Activated CD4-positive, CD25-positive, alpha-beta regulatory T cell treated with anti-CD3 and anti-CD28 coated beads, Interleukin-2, amount 50 U/mL, for 72 hours (primary cell): ENCODE measurements around the gene TOMM70.

Source experiments
- DNase-seq: peaks from one replicate; pipeline ENCODE4 v3.0.0; 2021

The TOMM70 gene

DNA sequence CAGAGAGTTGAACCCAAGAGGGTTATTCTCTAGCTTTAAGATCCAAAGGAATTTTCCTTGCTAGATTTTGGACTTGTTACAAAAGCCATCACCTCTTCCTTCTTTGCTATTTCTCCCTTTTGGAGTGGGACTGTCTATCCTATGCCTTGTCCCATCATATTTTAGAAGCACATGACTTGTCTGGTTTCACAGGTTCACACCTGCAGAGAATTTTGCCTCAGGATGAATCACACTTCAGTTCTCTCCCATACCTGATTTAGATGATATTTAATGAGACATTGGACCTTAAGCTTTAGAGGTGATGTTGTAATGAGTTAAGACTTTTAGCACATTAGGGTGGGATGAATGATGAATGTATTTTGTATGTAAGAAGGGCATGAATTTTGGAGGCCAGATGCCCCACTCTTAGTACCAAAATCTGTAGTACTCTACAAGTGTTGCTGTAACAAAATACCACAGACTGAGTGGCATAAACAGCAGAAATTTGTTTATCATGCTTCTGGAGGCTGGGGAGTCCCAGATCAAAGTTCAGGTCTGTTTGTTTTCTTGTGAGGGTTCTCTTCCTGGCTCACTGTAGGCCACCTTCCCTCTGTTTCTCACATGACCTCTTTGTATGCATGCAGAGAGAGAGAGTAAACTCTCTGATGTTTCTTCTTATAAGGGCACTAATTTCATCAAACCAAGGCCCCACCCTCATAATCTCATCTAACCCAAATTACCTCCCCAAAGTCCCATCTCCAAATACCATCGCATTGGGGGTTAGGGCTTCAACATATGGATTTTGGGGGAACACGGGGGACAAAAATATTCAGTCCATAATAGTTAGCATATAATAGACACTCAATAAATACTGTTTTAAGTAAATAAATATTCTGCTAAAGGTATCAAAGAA lies 10.4 kb upstream of the TOMM70 start:
- no peak for DNase-seq

DNA sequence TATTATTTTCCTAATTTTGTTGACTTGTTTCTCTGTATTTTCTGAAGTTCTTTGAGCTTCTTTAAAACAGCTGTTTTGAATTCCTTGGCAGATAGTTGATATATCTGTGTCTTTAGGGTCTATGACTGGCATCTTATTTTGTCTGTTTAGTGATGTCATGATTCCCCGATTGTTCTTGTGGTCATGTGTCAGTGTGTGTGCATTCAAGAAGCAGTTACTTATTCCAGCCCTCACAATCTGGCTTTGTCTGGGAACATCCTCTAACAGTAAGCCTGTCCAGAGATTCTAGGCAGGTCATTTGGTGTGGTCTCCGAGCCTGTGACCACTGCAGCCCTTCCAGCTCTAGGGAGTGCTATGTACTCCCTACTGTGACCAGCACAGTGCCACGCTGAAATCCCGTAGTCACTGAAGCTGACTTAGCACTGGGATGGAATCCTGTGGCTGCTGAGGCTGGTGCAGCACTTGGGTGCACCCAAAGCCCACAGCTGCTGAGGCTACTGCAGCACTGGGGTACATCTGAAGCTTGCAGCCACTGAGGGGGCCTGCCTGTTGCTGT lies 7.2 kb upstream of the TOMM70 start:
- no peak for DNase-seq

DNA sequence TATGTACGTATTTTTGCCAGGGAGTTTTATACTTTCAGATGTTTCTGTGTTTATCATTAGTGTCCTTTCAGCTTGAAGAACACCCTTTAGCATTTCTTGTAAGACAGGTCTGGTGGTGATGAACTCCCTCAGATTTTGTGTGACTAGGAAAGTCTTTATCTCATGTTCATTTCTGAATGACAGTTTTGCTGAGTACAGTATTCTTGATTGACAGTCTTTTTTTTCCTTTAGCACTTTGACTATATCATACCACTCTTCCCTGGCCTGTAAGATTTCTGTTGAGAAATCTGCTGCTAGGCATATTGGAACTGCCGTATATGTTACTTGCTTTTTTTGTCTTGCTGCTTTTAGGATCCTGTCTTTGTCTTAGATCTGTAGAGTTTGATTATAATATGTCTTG lies 6.3 kb upstream of the TOMM70 start:
- no peak for DNase-seq

DNA sequence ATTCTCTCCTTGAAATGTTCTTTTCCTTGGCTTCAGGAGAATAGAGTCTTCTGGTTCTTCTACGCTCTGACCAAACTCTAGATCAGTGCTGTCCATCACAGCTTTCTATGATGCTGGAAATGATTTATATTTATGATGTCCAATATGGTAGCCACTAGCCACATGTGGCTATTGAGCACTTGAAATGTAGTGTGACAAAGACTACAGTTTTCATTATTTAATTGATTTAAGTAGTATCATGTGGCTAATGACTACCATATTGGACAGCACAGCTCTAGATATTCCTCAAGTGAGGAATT lies 3.3 kb upstream of the TOMM70 start:
- no peak for DNase-seq

DNA sequence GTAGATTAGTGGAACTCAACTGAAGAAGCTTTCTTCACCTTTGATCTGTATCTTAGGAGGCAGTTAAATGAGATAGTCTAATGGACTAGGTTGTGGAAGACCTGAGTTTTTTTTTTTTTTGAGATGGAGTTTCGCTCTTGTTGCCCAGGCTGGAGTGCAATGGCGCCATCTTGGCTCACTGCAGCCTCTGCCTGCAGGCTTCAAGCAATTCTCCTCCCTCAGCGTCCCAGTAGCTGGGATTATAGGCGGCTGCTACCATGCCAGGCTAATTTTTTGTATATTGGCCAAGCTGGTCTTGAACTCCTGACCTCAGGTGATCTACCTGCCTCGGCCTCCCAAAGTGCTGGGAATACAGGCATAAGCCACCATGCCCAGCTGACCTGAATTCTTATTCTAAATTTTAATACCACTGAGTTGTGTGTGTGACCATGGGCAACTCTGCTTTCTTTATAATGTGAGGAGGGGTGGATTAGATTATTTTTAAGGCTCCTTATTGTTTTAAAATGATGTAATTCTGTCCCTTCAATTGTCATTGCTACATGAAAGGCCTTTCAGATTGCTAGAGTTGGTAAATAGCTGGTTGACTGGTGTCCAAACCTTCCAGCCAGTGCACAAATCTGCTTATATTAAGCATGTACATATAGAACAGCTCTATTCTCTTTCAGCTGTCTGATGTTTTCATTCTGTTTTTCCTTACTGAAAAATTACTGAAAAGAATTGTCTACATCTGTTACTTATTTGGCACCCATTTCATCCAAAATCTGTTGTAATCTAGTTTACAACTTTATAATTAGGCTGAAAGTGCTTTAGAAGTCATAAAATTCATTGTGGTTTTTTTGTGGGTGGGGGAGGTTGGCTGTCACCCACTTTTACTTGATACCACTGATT lies 2.7 kb upstream of the TOMM70 start:
- no peak for DNase-seq

DNA sequence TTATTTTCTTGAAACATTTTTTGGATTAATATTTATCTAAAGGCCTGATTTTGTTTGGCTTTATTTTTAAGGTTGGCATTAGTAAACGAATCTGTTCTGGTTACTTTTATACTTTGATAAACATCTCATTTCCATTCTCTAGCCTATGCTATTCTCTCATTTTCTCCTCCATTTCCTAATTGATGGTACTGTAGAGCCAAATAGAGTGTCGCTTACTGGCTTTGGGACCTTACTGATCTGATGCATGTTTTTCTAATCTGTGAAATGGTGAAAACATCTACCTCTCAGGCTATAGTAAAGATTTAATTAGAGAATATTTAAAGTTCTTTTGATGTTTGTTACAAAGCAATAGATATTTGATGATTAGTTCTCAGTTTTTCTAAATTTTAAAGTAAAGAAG lies 2.0 kb upstream of the TOMM70 start:
- DNase-seq = no peak

DNA sequence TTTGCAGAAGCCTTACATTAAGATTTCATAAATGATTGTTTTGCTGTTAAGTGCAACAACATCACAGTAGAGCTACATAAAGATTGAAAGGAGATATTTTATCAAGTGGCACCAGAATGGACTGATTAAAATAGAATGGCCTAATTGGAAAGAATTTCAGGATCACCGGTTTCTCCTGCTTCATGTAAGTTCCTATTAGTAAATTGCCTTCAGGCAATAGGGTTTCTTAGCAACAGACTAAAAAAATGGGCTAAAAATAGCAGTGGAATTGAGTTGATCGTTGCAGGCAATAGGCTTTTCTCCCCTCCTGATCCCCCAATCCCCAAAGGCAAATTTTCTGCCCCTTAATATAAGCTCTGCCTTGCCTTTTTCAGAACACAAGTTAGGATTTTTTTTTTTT lies 1.4 kb upstream of the TOMM70 start:
- DNase-seq = no peak

DNA sequence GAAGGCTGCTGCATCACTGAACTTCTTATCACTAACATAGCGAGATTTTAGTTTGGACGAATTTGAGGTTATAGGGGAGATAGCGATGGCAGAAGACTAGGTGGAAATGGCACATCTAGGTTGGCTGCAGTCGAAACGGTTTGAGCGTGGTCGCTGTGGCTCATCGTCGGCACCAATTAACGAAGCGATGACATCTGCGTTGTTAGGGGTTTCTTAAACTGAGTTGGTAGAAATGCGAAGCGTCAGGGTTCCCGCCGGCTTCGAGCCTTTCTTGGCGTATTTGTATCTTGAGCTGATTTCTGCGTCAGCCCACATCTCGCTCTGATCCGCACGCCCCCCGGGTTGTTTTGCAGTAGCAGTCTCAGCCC lies 769 bp upstream of the TOMM70 start:
- DNase-seq = peak; percentile 47

DNA sequence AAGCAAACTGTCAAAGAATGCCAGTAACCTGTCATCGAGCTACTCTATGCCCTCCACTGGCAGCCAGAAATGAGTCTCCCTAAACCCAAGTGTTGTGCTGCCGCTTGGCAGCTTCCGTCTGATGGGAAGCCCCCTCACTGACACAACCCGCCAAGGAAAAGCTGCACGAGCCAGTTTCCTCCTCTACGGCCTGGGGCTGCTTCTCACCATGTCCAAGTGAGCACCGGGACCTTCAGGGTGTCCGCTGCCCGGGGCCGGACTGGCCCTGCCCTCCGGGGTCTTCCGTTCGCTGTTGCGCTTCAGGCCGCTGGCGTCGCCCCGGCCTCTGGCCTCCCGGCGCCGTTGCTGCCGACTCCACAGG lies 490 bp downstream of the TOMM70 start:
- peak; percentile 45 for DNase-seq

DNA sequence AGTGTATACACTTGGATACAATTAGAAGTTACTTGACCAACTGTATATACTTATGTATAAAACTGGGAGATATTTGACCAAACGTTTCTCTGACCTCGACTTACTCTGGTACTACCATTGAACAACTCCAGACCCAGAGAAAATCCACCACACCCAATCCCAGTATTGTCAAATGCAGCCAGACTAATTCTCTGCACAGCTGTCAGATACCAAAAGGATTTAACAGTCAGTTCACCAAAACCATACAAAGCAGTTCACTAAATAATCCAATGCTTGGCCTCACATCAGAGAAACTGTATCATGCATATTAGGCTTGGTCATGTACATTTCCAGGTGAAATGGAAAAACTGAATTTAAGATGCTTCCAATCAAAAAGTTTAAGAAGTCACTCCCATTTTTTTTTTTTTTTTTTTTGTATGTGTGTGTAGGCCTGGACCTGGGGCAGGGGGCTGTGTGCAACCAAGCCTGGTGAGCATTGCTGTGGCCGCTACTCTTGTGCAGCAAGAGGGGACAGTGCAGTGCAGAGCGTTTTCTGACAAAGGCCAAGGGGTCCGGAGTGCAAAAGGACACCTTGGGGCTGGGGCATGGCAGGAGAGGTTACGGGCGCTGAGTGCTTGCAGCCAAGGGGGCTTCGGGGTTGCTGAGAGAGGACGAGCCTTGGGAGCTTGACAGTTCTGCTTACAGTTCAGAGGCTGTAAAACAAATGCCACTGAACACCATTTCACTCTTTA lies 1.4 kb downstream of the TOMM70 start:
- no peak for DNase-seq

DNA sequence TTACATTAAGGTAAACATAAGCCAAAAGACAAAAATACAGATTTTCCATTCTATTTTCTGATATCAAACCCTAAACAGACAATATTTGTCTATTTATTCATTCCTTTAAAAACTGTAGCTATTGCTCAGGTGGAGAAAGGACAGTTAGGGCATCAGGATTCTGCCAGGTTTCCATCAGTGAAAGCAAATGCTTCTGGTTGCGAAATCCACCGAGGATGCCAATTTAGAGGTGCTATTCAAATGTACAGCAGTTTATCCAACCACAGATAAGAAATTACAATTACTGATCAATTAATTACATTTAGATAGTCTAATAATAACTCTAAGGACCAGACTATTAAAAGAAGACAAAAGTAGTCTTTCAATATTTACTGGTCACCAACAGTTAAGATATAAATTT lies 3.9 kb downstream of the TOMM70 start:
- no peak for DNase-seq

DNA sequence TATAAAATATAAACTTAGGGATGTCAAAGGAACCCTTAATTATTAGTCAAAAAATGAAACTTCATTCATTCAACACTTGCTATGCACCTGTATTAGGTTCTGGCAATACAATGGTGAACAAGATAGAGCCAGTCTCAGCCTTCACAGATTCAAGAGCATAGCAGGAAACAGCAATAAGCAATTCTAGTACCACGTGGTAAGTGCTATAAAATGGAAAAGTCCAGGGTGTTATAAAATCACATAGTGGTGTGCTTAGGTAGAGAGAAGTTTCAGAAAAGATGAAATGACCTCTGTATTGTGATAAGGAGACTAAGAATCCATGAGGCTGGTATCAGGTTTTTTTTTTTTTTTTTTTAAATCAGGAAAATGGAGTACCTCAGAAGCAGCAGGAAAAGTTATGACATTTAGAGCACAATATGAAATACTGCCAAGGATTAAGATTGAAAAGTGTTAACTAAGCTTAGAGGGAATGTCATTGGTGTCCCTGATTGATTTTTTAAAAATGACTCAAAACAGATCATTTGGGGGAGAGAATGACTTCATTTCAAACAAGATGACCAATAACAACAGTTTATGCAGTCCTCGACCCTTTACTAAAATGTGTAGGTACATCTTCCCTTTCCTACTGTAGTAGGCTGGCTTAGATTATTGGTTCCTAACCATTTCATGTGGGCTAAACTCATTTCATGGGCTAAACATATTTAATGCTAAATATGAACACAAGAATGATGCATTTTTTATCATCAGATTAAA lies 5.0 kb downstream of the TOMM70 start:
- DNase-seq = no peak

DNA sequence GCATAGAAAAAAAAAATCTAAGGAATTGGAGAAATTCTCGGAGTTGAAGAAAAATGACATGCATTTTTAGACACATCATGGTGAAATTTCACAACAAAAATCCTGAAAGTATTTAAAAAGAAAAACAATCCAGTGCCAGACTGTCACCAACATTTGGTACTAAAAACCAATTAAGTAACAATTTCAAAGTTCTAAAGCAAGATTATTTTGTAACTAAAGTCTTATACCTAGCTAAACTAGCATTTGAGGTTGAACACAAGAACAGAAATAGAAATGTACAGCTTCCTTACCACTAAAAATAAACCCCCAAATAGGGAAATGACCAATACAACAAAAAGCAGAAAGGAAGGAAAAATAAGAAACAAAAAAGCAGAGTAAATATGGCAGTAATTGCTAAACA lies 11.9 kb downstream of the TOMM70 start:
- DNase-seq = no peak

DNA sequence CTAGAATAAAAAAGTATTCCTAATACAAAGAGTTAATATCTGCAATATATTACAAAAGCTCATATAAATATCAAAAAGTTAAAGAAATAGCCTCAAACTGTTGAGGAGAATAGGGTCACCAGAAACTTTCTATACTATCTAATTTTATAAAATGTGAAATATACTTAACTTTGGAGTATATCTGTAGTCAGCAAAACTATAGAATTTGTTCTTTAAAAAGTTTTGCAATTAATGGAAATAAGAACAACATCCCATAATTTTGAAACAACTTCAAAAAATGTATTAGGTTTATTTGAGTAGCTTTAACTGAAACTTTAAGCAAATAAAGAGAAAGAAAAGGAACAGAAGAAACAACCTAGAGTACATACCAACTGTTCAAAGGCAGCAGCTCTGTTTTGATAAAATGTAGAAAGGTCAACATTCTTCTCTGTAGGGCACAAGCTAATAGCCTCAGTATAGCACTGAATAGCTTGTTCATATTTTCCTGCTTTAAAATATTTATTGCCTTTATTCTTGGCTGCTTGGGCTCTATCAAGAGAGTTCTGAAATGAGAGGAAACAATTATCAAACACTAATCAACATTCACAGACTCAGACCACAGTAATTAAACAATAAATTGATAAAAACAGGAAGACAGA lies 14.3 kb downstream of the TOMM70 start:
- no peak for DNase-seq

DNA sequence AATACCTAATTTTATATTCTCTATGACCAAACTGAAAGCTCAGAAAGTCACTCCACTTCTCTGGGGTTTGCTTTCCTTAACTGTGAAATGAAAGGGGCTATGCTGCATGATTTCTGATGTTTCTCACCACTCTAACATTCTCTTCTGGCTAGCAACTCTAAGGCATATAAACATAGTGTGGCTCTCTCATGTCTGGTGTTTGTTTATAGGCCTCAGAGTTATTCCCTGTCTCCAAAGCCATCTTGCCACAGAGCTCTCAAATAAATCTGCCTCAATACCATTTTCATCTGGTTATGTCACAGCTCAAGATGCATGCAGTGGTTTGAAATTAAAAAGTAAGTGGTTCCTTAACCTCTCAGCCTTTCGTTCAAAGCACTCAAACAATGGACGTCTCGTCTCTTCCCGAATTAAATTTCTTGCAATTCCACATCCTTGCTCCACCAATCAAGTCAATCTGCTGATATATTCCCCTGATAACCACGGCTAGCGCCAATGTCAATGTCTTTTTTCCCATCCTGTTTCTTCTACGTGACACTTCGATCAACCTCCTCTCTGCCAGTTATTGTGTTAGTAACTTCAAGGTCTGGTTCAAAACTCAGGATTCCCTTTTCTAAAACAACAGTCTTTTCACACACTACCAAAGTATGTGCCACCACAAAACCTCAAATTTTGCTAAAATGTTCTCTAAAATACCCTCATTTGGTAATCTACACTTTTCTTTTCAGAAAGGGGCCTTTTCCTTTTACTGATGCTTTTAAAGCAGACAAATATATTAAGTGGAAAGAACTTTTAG lies 16.0 kb downstream of the TOMM70 start:
- no peak for DNase-seq

DNA sequence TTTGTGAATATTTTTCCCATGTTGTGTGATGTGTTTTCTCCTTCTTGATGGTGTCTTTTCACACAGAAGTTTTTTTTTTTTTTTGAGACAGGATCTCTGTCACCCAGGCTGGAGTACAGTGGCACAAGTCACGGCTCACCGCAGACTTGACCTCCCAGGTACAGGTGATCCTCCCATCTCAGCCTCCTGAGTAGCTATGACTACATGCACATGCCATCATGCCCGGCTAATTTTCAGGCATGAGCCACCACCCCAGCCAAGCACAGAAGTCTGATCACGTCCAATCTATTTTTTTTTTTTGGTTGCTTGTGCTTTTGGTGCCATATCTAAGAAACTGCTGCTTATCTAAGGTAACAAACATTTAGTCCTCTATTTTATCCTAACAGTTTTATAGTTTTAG lies 24.6 kb downstream of the TOMM70 start:
- no peak for DNase-seq

DNA sequence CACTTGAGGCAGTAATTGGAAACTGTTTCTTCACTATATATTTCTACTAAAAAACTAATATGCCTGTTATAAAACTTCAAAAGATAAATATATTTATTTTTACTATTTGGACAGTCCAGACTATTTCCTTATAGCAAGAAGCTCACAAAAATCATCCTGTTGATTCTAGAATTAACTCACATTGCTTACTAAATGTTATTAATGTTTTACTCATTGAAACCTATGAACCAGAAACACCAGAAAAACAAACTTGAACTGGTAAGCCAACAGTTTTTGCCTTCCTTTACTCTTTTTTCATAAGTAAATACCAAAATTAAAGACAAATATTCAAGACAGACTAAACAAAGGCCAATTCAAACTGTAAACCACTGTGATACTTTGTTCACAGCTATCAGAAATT lies 26.4 kb downstream of the TOMM70 start:
- no peak for DNase-seq

DNA sequence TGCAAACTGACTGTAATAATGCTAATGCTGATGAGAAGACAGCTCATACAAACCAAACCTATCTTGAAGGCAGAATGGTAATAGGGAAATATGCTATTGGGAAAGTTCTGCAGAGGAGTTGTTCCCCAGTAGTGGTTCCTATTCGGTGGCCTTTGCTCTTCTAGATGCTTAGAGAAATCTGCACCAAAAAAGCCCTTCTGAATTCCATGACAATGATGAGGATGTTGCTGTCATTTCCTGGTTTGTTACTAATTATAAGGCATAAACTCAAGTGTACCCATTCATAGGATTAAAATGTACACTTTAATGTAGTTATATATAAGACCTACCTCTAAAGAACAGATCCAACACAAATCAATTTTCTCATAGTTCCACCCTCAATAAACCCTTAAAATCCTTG lies 30.1 kb downstream of the TOMM70 start:
- DNase-seq = no peak

DNA sequence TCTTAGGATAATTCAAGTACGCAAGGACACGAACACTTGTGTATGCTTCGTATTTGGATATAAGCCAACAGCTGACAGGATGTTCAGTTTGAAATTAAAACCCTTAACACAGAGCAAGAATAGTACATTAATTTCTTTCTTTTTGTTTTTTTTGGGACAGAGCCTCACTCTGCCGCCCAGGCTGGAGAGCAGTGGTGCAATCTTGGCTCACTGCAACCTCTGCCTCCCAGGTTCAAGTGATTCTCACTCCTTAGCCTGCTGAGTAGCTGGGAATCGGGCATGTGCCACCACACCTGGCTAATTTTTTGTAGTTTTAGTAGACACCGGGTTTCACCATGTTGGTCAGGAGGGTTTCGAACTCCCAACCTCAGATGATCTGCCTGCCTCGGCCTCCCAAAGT lies 32.4 kb downstream of the TOMM70 start:
- DNase-seq = no peak

DNA sequence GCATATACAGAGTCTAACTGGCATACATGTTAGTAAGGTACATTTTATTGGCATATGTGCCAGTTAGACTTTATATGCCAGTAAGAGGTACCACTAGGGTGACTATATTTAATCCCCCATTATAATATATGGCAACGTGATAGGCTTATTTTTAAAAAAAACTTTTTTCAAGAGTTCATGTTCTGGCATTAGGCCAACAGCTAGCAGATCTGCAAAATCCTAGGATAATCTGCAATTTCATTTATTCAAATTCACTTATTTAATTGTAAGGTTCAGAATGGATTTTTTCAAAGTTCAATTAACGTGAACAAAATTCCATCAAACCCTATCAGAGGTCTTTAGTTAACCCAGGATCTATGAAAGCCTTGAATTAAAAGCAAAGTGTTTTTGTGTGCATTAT lies 34.5 kb downstream of the TOMM70 start:
- DNase-seq = no peak

DNA sequence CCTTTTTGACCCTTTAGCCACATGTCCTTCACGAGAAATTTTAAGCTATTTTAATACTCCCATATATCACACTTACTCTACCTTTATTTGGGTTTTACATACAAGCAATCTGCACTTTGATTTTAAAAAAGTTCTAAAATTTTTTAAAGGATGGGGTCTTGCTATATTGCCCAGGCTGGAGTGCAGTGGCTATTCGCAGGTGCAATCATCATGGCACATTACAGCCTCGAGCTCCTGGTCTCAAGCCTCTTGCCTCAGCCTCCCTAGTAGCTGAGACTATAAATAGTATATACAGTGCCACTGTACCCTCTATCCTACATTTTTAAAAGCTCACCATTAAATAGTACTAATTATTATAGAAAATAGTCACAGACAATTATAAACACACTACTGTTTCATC lies 36.5 kb downstream of the TOMM70 start:
- DNase-seq = no peak
